GM12878 (cell line): ENCODE measurements around the gene ZER1. TPM values are rescaled to one million over a fixed set of nuclear protein-coding genes. Genes with fewer than 3 reads are reported as not detected.

ENCODE experiments used
- ATAC-seq: fragments of 200-7000 bp; cut with Tn5 transposase; 3 replicates; pipeline ENCODE4 v1.9.1; 2020; ENCODE audit warnings: mild to moderate bottlenecking, moderate library complexity
- BruUV-seq: library from RNA; stranded (reverse); fragments of 400-500 nt; replicated peaks from 2 replicates; lab custom pipeline; 2021; lab: Mats Ljungman, UMichigan
- CTCF ChIA-PET: fragments of 300-600 bp; sonication (Branson Sonifier 250); formaldehyde crosslinking; extraction: SDS; loops from one replicate; lab custom pipeline; 2021; ENCODE audit warnings: inconsistent platforms; lab: Yijun Ruan, JAX
- POLR2A ChIA-PET: fragments of 350-600 bp; formaldehyde crosslinking; extraction: SDS; loops from one replicate; lab custom pipeline; 2021; ENCODE audit warnings: inconsistent platforms; lab: Charles Lee
- RAD21 ChIA-PET: fragments of 300-600 bp; sonication (Branson Sonifier 250); formaldehyde crosslinking; loops from one replicate; lab custom pipeline; 2023; ENCODE audit warnings: antibody characterized with exemption; ENCODE audit not compliant: unreplicated experiment; lab: Charles Lee
- SMC1A ChIA-PET: fragments of 300-600 bp; sonication (Branson Sonifier 250); formaldehyde crosslinking; loops from one replicate; lab custom pipeline; 2023; ENCODE audit not compliant: unreplicated experiment, uncharacterized antibody; lab: Charles Lee
- DNase-seq: peaks from one replicate; pipeline ENCODE4 v3.0.0-alpha.2; 2011; ENCODE audit warnings: low read depth, low spot score
- FAIRE-seq: peaks from 3 replicates; lab custom pipeline; 2011; peaks lifted over from hg19 to GRCh38; lab: Jason Lieb, UNC
- H2AFZ ChIP-seq: 2 replicates; pipeline ENCODE4 v1.6.0; 2011; ENCODE audit warnings: low read depth, low read length, control low read depth; ENCODE audit not compliant: control insufficient read depth
- H3K27ac ChIP-seq: 2 replicates; pipeline ENCODE4 v1.5.1; 2011; ENCODE audit warnings: control low read depth; ENCODE audit not compliant: control insufficient read depth, insufficient read depth
- H3K27me3 ChIP-seq, 2 experiments: replicated peaks in 1 of 2; 2 replicates each; pipeline versions ENCODE4 v1.6.0 to v1.6.1; 2011; ENCODE audit warnings: low read length in 1 of 2; ENCODE audit not compliant: control insufficient read depth in 2 of 2, insufficient read depth in 2 of 2
- H3K36me3 ChIP-seq, 2 experiments: 2 replicates each; pipeline ENCODE4 v1.5.1; 2011; ENCODE audit warnings: low read length in 1 of 2; ENCODE audit not compliant: control insufficient read depth in 2 of 2, insufficient read depth in 2 of 2
- H3K4me1 ChIP-seq: 2 replicates; pipeline ENCODE4 v1.6.1; 2011; ENCODE audit warnings: mild to moderate bottlenecking, low read length, moderate library complexity, mixed read lengths; ENCODE audit not compliant: control insufficient read depth, insufficient read depth
- H3K4me2 ChIP-seq: 2 replicates; pipeline ENCODE4 v1.6.0; 2011; ENCODE audit warnings: control low read depth; ENCODE audit not compliant: control insufficient read depth, insufficient read depth
- H3K4me3 ChIP-seq: fragments of 200-600 bp; sonication (generic); 2 replicates; pipeline ENCODE4 v1.5.1; 2016
- H3K79me2 ChIP-seq: 2 replicates; pipeline ENCODE4 v1.6.0; 2011; ENCODE audit warnings: low read length; ENCODE audit not compliant: control insufficient read depth, insufficient read depth
- H3K9ac ChIP-seq: 2 replicates; pipeline ENCODE4 v1.8.0; 2011; ENCODE audit warnings: low read length, control low read depth, mixed read lengths; ENCODE audit not compliant: control insufficient read depth, insufficient read depth
- H3K9me3 ChIP-seq: replicated peaks from 3 replicates; pipeline ENCODE4 v1.5.1; 2011; ENCODE audit warnings: mild to moderate bottlenecking, low read length; ENCODE audit not compliant: control insufficient read depth, insufficient read depth
- H4K20me1 ChIP-seq: 2 replicates; pipeline ENCODE4 v1.6.0; 2011; ENCODE audit not compliant: control insufficient read depth, insufficient read depth
- ATF2 ChIP-seq: IDR thresholded peaks from 2 replicates; pipeline ENCODE4 v1.6.1; 2012; ENCODE audit warnings: low read length, inconsistent platforms
- BACH1 ChIP-seq: fragments of 450-650 bp; IDR thresholded peaks from 2 replicates; pipeline ENCODE4 v1.6.1; 2017; ENCODE audit warnings: mild to moderate bottlenecking, borderline replicate concordance
- DPF2 ChIP-seq: fragments of 450-650 bp; IDR thresholded peaks from 2 replicates; pipeline ENCODE4 v1.6.1; 2017; ENCODE audit warnings: mild to moderate bottlenecking
- EED ChIP-seq: sonication (generic); IDR thresholded peaks from 2 replicates; pipeline ENCODE4 v1.6.1; 2016; ENCODE audit warnings: antibody characterized with exemption, low read depth
- EGR1 ChIP-seq, 2 experiments: IDR thresholded peaks; 1 replicate in 1 of 2; 2 replicates in 1 of 2; pipeline ENCODE4 v1.6.1; 2011 to 2012; ENCODE audit warnings: low read depth in 2 of 2, low read length in 2 of 2, borderline replicate concordance in 1 of 2, mild to moderate bottlenecking in 1 of 2, moderate library complexity in 1 of 2
- EP300 ChIP-seq, 2 experiments: fragments of 150-350 bp in 1 of 2; IDR thresholded peaks; 2 replicates each; pipeline ENCODE4 v1.6.1; 2011 to 2012; ENCODE audit warnings: low read depth in 2 of 2, low read length in 2 of 2, borderline replicate concordance in 1 of 2, improper control_type of control experiment in 1 of 2, inconsistent platforms in 1 of 2; ENCODE audit not compliant: control insufficient read depth in 1 of 2
- MAX ChIP-seq: IDR thresholded peaks from 2 replicates; pipeline ENCODE4 v1.6.1; 2012; ENCODE audit warnings: low read depth, low read length, improper control_type of control experiment
- NFYA ChIP-seq: IDR thresholded peaks from 2 replicates; pipeline ENCODE4 v1.6.1; 2011; ENCODE audit warnings: low read depth, mild to moderate bottlenecking, low read length, improper control_type of control experiment, borderline replicate concordance
- NR2C2 ChIP-seq: IDR thresholded peaks from 2 replicates; pipeline ENCODE4 v1.6.1; 2011; ENCODE audit warnings: borderline replicate concordance, low read depth; ENCODE audit not compliant: control insufficient read depth, insufficient read length
- POLR2A ChIP-seq: IDR thresholded peaks from 2 replicates; pipeline ENCODE4 v1.6.1; 2011; ENCODE audit warnings: low read depth, mild to moderate bottlenecking, low read length
- POLR2AphosphoS5 ChIP-seq: IDR thresholded peaks from 2 replicates; pipeline ENCODE4 v1.6.1; 2011; ENCODE audit warnings: mild to moderate bottlenecking, low read length, inconsistent platforms
- SMC3 ChIP-seq: IDR thresholded peaks from 2 replicates; pipeline ENCODE4 v1.6.1; 2011; ENCODE audit warnings: low read length, improper control_type of control experiment, borderline replicate concordance
- SPI1 ChIP-seq: IDR thresholded peaks from 2 replicates; pipeline ENCODE4 v1.6.1; 2011; ENCODE audit warnings: low read depth, mild to moderate bottlenecking, low read length, moderate library complexity, borderline replicate concordance; ENCODE audit not compliant: insufficient read depth
- STAT1 ChIP-seq: fragments of 450-650 bp; conservative IDR thresholded peaks from 2 replicates; pipeline ENCODE4 v1.6.1; 2014; ENCODE audit warnings: antibody characterized with exemption, mild to moderate bottlenecking
- SUZ12 ChIP-seq: fragments of 200-600 bp; sonication (generic); IDR thresholded peaks from one replicate; pipeline ENCODE4 v1.6.1; 2018; ENCODE audit warnings: antibody characterized with exemption, mild to moderate bottlenecking; ENCODE audit not compliant: unreplicated experiment
- YBX1 ChIP-seq: fragments of 450-650 bp; IDR thresholded peaks from 2 replicates; pipeline ENCODE4 v1.6.1; 2016; ENCODE audit warnings: antibody characterized with exemption
- YY1 ChIP-seq: IDR thresholded peaks from 2 replicates; pipeline ENCODE4 v1.6.1; 2011; ENCODE audit warnings: low read depth, mild to moderate bottlenecking, low read length
- ZBED1 ChIP-seq: IDR thresholded peaks from 2 replicates; pipeline ENCODE4 v1.6.1; 2016; ENCODE audit warnings: borderline replicate concordance
- ZNF622 ChIP-seq: fragments of 450-650 bp; IDR thresholded peaks from 2 replicates; pipeline ENCODE4 v1.6.1; 2017; ENCODE audit warnings: mild to moderate bottlenecking, inconsistent platforms
- WGBS: methylation state at CpG from one replicate; pipeline ENCODE4 v1.1.6; 2016; ENCODE audit warnings: low lambda C conversion rate; ENCODE audit not compliant: insufficient replicate concordance, insufficient coverage; ENCODE audit errors: missing lambda C conversion rate; 5-methylcytosine and 5-hydroxymethylcytosine counted together
- in situ Hi-C: fragments of 300-500 bp; cut with MboI; formaldehyde crosslinking; loops from 9 replicates; pipeline ENCODE4 v1.14.3; 2018; ENCODE audit warnings: mixed read lengths
- intact Hi-C: fragments of 100-400 bp; cut with micrococcal nuclease; formaldehyde crosslinking; loops from one replicate; pipeline ENCODE4 v1.14.2; 2022; ENCODE audit not compliant: unreplicated experiment
- polyA plus RNA-seq, 11 experiments: library from polyadenylated mRNA; depleted of rRNA in 4 of 11; unstranded in 6 of 11; stranded (reverse) in 5 of 11; fragments of >200 nt; fragmentation: Nextera tagmentation in 4 of 11; fragmentation: Illumina TruSeq in 1 of 11; extraction: Ambion mirVana in 4 of 11; extraction: Trizol in 1 of 11; gene quantifications; 1 replicate in 1 of 11; 2 replicates in 10 of 11; pipeline versions ENCODE4 v1.2.1 to v1.2.3, GENCODE V29; 2011 to 2016; ENCODE audit warnings: inconsistent platforms in 2 of 11, missing spikeins in 2 of 11, low read depth in 1 of 11
- total RNA-seq, 4 experiments: library from RNA; depleted of rRNA in 3 of 4; stranded (reverse); fragments of >200 nt in 3 of 4; fragmentation: Illumina TruSeq in 1 of 4; extraction: Trizol in 1 of 4; gene quantifications; 2 replicates each; pipeline versions ENCODE4 v1.2.1 to v1.2.3, GENCODE V29; 2013 to 2021
- TF ChIP-seq, protein P1 (sequence below): fragments of 450-650 bp; IDR thresholded peaks from 2 replicates; pipeline ENCODE4 v1.6.1; 2017; ENCODE audit warnings: antibody characterized with exemption, mild to moderate bottlenecking, moderate library complexity

The ZER1 gene
- total and polyA plus RNA-seq, 10 of the 15 experiments (the other 5 are each of a cell fraction or from before 2014, with no cell fraction given) = 0.32 to 16.9 (median 7.9) TPM

GRCh38 chr9:128735373-128735772, 36.4 kb downstream of the ZER1 start (continued):
- TF ChIP-seq, protein P1, sequence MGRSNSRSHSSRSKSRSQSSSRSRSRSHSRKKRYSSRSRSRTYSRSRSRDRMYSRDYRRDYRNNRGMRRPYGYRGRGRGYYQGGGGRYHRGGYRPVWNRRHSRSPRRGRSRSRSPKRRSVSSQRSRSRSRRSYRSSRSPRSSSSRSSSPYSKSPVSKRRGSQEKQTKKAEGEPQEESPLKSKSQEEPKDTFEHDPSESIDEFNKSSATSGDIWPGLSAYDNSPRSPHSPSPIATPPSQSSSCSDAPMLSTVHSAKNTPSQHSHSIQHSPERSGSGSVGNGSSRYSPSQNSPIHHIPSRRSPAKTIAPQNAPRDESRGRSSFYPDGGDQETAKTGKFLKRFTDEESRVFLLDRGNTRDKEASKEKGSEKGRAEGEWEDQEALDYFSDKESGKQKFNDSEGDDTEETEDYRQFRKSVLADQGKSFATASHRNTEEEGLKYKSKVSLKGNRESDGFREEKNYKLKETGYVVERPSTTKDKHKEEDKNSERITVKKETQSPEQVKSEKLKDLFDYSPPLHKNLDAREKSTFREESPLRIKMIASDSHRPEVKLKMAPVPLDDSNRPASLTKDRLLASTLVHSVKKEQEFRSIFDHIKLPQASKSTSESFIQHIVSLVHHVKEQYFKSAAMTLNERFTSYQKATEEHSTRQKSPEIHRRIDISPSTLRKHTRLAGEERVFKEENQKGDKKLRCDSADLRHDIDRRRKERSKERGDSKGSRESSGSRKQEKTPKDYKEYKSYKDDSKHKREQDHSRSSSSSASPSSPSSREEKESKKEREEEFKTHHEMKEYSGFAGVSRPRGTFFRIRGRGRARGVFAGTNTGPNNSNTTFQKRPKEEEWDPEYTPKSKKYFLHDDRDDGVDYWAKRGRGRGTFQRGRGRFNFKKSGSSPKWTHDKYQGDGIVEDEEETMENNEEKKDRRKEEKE = no peak
- no peak for TF ChIP-seq DPF2
- no peak for TF ChIP-seq SMC3
- TF ChIP-seq EP300 (IDR thresholded peaks at IDR 0.05; ENCODE audit: borderline replicate concordance in 1 of 2, control insufficient read depth in 1 of 2, low read depth in 2 of 2, low read length in 2 of 2) = no peak
- TF ChIP-seq ZNF622 = no peak

DNA sequence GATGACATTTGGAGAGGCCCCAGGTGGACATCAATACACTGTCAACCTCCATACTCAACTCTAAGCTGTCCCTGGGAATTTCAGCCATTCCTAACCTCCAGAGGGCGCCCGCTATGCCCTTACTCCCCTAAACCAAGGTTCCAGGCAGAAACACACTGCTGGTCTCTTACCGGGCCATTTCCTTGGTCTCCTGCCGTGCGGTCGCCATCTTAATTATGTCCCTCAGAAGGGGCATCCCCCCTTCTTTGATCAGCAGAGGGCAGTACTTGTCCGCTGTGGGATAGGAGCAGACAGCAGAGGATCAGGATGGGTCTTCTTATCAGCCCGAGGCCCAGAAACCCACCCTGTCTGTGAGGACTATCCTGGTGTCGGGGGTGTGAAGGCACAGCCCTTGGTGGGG, 38.5 kb downstream of the ZER1 start:
- ATAC-seq (peak; percentile 64), DNase-seq (no peak), FAIRE-seq (no peak)
- Histone ChIP-seq H3K27ac (no peak overlapping the region), H3K4me3 (no peak overlapping the region), H3K4me1 (no peaks in the 10 kb centered on the region; the same call in 1 of the 2 replicates), H3K79me2 (no peaks in the 10 kb centered on the region), H3K9ac (no peak overlapping the region), H3K36me3 (no peaks in the 10 kb centered on the region; a peak in 3 of 4 replicates), H3K4me2 (no peak overlapping the region), H4K20me1 (no peaks in the 10 kb centered on the region), H3K9me3 (no peaks in the 10 kb centered on the region), H2AFZ (no peak overlapping the region), H3K27me3 (no peaks in the 10 kb centered on the region)
- RAD21 ChIA-PET = interaction anchor here (0.7 to 2.7 kb wide), 2 partner anchors 33 to 85 kb away, joined by 3 to 8 read pairs; partner anchors contain the start of gene ENDOG
- SMC1A ChIA-PET = interaction anchor here (0.9 kb wide), 1 partner anchor 37 kb away, joined by 3 read pairs; no protein-coding TSS in a partner anchor
- WGBS = 52% methylated on average over 9 of the region's 9 CpGs
- BruUV-seq = no TSS peak
- POLR2A ChIA-PET = interaction anchor here (1.5 kb wide), 1 partner anchor 33 kb away, joined by 4 read pairs; no protein-coding TSS in a partner anchor
- in situ Hi-C loops = no loop called here
- intact Hi-C loops = no loop called here
- CTCF ChIA-PET = interaction anchor here (0.7 to 2.6 kb wide), 6 partner anchors 9 to 195 kb away, joined by 3 to 10 read pairs (median 4); partner anchors contain the start of genes ENDOG, PKN3, SPOUT1 and ZDHHC12
- peak; percentile 37; the same call in 1 of the 2 replicates for TF ChIP-seq SMC3
- no peak for TF ChIP-seq NFYA
- TF ChIP-seq MAX = no peak
- TF ChIP-seq NR2C2 = no peak
- TF ChIP-seq EGR1 (IDR thresholded peaks at IDR 0.05; ENCODE audit: borderline replicate concordance in 1 of 2, low read depth in 2 of 2, low read length in 2 of 2) = no peak
- no peak for TF ChIP-seq SUZ12
- no peak for TF ChIP-seq EED
- TF ChIP-seq ATF2 = no peak
- peak; percentile 53; the same call in 1 of the 2 replicates for TF ChIP-seq YY1
- TF ChIP-seq POLR2A = no peak
- TF ChIP-seq POLR2AphosphoS5 = no peak
- TF ChIP-seq ZBED1 = no peak
- no peak for TF ChIP-seq STAT1
- no peak for TF ChIP-seq YBX1
- TF ChIP-seq SPI1 = no peak
- TF ChIP-seq BACH1 = no peak
